ENCODE measurements around the gene SSH3.

SSH3 gene

DNA sequence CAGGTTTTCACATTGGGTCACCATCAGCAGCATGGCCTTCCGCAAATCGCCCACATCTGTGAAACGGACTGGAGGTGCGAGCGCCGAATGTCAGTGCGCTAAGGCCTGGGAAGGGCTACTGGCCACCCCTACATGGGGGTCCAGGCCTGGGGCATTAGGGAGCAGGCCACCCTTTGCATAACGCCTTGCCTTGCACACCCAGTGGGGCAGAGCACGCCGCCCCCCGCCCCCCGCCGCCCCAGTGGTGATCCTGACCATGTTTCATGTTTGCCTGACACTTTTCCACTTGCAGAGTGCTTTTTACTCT is 34.4 kb upstream of the SSH3 start:
- no peak for DNase-seq

DNA sequence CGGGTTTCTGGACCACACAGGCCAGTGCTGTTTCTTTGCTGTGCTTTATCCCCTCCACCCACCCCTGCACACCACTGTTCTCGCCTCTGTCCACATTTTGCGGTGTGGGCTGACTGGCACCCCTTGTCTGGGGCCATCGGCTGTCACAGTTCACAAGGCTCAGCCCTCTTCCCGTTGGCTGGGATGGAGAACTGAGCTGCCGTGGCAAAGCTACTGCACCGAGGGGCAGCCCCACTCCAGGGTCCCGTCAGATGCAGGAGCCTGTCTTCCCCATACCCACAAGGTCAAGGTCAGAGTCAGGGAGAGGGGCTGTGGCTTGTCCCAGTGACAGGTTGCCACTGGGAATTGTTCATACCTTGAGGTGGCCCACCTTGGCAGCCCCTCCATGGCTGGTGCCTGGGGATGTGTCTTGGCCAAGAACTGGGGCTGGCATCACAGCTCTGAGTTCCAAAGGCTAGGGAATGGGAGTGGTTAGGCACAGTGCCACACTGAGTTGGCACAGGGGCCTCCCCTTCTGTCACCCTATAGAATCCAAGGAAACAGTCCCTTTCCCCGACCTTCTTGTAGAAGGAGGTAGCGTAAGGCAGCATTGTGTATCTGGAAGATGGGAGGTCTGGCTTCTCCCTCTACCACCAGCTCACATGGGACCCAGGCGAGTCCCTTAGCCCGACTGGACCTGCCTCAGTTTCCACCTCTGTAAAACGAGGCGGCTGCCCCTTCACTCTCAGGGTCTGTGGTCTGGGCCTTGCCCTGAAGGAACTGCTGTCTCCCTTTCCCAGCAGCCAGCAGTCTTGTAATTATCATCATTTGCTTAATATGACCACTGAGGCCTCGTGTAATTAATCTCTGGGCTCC is 33.7 kb upstream of the SSH3 start:
- no peak for DNase-seq

DNA sequence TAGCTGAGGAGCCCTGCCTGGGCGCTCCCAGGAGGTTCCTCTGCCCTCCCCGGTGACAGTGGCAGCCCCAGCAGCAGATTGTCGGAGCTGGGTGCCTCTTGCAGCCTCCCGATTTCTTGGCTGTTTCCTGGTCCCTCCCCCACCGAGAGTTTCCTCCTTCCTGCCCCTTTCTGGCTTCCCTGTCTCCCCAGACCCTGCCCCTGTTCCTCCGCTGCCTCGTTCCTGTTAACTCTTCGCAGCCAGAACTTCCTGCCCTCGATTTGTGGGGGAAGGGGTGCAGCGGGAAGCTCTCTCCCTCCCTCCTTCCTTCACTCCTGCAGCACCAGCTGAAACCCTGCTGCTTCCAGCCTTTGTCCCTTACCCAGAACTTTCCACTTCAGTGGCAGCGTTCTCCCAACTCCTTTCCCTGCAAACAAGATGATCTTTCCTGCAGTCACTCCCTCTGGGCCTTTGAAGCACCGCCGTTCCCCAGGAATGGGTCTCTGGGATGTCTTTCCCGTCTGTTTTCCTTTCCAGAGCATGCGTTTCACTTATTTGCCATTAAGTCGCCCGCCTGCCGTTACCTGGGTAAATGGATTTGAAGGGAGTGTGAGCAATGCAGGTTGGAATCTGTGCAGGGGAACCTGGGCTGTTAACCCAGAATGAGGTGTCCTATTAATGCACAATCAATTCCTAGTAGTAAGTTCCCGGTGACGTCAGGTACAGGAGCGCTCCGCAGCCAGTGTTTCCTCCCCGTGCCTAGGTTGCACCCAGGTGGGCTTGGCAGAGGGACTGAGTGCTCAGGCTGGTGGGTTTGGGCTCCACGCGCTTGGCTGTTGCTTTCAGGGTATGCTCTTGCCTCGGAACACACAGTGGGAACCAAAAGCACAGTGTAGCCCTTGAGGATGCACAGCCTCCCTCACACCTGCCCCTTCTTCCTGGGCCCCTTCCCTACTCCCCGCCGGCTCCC is 32.8 kb upstream of the SSH3 start:
- DNase-seq, result no peak

DNA sequence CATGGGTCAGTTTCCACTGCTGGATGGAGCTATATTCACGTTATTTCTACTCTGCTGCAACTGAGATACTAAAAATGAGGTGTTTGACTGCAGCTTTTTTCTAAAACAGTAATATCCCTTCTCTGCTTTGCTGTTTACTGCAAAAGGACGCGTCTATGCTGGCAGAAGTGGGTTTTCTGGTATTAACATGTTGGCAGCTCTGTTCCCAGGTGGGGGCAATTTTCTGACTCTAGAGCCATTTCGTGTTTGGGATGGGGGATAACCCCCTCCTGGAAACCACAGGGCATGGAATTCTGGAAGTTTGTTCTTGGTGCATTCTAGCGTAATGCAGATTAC is 32.2 kb upstream of the SSH3 start:
- no peak for DNase-seq

DNA sequence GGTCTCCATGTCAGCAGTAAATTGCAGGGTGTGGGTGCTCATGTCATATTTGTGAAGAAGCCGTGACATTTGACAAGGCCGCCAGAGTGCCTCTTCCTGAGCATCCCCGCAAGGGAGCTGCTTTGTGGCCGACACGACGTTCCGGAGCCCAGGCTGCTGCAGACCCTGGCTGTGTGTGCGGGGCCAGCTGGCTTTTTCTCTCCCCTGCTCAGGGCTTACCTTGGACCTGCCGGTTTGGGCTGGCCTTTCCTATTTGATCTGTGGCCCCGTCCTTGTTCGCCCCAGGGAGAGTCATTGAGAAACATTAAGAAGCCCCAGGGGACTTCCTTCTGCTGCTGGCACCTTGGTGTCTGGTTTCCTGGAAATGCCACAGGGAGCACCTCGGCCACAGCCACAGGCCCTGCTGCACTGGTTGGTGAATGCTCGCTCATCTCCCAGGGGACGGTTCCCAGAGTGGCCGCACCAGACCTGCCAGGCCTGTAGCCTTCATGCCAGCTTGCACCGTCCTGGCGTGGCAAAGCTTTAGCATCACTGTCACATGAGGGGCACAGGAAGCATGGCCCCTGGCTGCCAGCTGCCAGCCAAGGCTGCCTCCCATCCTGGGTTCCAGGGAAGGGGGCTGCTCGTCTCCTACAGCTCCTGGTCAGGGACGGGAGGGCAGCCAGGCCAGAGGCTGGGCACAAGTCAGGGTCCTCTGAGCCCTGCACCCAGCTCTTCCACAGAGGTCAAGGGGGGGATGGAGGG is 31.6 kb upstream of the SSH3 start:
- no peak for DNase-seq

DNA sequence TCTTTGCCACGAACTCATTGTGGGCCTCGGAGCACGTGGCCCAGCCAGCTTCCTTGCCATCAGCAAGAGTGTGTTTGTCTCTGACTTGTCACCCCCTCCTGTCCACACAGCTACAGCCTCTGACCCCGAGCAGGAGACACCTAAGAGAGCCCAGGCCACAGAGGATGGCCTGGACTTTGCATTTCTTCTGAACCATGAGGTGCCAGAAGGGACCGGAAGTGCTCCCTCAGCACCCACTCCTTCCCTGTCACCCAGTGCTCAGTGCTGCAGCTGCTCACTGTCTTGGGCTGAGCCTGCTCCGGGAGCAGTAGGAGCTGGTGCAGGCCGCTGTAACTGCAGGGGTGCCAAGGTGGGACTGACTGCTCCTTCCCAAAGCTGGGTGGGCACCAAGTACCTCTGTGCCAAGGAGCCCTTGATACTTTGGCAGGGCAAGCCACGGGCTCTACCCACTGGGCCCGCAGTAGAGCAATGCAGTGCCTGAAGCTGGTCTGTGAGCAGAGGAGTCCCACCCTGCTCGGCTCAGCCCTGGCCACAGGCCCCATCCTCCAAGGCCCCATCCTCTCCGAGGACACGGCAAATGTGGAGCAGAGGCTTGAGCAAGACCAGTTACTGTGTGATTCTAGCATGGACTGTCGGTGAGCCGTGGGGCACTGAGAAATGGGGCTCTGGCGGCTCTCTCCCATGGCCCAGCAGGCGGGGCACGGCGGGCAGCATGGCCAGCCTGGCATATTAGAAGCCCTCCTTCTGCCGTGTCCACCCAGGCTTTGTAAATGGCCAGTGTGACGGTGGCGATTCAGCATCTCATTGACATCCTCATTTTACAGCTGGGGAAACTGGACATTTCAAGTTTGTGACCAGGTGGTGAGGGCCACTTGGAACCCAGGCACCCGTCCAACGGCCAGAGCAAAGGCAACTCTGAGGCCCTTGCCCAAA is 30.7 kb upstream of the SSH3 start:
- no peak for DNase-seq

DNA sequence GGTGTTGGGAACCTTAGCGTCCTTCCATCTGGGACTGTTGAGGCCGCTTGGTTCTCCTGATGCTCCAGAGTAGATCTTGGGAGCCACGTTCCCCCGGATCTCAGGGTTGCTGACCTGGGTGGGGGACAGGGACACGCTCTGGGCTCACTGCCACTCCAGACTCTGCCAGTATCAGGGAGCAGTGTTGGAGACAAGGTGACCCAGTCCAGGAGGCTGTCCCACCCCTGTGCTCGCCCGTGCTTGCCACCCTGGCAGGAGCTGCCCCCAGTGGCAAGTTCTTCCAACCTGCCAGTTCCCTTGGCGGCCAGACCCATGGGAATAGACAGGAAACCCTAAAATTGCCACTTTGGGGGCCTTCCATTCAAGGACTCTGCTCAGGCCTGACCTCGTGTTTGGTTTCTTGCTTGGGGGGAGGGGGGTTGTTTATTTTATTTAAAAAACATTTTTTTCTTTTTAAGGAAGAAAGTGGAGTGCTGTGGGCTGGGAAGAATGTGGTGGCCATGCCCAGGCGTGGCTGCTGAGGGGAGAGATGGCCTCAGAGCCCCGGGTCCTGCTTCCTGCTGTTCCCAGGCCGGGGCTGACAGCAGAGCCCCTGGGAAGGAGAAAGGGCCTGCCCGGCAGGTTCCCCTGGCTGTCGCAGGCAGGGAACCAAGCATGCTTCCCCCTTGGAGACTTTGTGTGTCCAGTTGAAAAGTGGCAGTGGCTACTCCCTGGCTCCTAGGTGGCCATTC is 29.9 kb upstream of the SSH3 start:
- DNase-seq, result no peak

DNA sequence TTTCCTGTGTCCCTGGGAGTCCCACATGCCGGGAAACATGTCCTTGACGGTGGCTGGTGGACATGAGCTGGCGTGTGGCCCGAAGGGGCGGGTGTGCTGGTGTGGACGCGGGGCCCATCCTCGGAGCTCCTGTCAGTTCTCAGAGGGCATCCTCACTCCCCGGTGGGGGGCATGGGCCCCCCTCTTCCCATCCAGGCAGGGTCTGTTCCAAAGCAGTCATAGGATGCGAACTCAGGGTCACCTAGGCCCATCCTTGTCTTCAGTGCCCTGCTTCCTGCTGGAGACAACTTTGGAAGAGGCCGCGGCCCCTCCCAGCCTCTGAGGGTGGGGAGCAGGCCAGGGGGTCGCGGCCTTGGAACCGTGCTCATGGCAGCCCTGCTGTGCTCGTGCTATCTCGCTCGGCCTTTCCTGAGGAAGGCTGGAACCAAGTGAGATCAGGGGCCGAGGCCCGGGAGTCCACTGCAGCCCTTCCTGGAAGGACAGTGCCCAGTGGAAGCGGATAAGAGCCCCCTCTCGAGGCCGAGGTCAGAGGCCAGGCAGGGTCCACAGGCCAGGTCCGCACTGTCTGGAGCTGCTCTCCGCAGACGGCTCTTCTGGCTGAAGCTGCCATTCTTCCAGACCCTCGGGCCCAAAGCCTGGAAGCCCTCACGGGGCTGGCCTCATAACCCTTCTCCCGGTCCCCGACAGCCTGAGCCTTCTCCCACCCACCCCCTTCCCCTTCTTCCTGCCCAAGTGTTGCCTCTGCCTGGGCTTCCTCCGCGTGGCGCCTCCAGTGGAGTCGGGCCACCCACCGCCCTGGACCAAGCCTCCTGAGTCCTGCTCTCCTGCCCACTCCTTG is 28.3 kb upstream of the SSH3 start:
- no peak for DNase-seq

DNA sequence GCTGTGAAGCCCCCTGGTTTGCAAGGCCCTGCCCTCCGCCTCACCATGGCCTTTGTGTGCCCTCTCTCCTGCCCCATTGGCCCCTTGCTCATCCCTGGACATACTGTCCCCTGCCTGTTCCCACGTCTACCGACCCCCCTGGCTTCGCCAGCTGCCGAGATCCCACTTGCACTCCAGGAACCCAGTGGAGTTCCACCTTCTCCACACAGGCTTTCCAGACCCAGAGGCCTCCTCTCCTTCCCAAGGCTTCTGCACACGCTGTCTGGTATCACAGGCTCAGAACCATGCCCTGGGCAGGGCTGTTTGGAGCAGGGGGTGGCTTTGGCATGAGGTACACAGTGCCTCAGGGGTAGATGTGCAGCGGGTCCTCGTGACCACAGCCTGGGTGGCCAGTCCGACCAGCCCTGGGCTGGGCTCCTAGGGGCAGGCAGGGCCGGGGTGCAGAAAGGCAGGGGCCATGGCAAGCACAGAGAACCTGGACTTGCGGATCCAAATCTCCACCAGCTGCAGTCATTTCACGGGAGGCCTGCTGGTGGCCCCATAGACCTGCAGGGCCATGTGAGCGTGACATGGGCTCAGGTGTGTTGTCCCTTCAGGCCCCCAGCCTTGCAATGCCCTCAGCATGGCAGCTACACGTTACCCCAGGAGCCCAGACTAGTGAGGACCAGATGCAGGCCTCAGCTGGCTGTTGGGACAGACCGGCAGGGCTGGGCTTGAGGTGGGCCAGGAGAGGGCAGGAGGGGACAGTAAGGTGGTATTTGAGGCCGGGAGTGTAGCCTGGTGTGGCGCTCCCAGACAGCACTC is 27.5 kb upstream of the SSH3 start:
- no peak for DNase-seq

DNA sequence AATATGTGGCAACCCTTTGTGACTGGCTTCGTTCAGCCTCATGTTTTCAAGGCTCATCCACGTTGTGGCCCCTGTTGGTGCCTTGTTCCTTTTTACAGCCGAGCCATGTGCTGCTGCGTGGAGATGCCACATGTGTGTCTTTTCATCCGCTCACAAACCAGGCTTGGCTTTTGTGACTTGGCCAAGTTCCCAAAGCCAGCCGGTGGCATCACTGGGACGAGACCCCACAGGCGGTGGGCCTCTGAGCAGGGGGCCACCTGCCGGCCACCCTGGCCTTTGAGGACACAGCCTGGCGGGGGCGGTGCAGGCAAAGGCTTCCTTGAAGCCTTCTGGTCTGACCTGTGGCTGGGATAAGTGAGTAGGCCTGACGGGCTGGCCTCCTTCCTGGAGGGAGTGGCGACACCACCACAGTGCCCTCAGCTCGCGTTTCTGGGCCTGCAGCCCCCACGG is 26.5 kb upstream of the SSH3 start:
- no peak for DNase-seq

DNA sequence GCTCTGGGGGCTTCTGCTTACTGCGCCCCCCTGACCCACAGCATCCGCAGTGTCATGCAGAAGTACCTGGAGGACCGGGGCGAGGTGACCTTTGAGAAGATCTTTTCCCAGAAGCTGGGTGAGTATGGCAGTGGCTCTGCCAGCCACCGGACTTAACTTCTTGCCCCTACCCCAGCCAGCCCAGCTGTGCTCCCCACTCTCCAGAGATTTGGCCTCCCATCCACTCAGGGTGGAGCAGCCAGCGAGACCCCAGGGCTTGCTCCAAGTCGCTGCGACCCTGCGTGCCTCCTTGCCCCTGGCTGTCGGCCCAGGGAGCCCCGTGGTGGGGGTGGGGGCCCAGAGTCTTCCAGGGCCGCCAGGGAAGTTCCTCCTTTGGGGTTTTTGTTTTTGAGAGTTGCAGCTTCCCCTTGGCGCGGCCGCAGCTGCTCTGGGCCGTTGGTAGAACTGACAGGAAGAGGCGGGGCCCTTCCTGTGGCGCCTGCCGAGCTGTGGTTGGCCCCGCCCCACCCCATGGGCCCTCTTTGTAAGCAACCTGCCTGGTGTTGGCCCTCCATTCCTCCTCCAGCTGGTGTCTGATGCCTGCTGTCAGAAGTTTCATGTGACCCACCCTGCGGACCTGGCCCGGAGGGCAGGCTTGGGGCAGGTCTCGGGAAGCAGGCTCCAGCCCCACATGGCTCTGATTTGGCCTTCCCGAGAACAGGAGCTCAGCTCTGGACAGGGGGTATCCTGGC is 25.9 kb upstream of the SSH3 start:
- peak; percentile 90 for DNase-seq

DNA sequence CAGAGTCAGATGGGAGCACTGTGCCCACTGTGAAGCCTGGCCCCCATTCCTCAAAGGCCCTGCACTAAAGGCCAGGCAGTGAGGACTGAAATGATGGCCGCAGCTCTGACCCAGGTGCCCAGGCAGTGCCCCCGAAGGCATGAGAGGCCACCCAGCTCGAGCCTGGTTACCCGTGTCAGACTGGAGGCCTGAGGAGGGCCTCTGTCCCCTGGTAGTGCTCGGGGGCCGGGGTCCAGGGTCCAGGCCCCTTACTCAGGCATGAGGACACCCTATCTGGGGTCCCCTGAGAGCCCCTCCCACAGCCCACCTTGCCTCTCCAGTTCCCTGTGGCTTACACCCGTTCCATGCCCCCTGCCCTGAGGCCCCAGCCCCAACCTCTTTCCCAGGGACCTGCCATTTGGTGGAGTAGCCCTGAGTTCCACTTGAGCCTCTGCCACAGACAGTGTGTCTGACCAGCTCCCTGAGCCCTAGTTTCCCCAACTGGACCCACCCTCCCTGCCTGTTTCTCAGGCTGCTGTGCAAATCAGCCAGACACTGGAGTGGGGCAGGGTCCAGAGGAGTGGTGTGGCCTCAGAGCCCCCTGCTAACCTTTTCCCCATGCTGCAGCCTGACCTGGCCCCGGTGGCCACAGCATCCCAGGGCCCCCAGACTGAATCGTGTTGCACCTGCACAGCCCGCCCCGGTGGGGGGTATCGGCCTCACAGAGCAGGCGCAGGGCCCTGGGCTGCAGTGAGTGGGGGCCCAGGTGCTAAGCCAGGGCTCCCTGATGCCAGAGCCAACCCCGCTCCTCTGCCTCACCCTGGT is 25.0 kb upstream of the SSH3 start:
- no peak for DNase-seq

DNA sequence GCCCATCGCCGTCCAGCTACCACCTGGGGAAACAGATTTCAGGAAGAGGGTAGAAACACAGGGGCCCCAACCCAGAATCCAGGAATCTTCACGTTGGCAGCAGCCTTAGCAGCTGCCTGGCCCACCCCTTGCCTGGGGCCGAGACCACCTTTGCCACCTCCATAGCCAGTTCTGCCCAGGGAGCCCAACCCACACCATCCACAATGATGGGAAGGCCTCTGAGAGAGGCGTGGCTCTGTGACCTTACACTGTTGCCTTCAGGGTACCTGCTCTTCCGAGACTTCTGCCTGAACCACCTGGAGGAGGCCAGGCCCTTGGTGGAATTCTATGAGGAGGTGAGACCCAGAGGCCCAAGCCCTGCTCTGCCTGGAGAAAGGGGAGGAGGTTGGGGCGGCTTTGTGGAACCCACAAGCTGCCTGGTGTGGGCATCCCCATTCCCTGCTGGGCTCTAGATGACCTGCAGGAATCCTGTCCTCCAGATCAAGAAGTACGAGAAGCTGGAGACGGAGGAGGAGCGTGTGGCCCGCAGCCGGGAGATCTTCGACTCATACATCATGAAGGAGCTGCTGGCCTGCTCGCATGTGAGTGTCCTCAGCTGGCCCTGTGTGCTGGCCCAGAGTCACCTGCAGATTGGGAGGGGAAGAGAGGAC is 24.3 kb upstream of the SSH3 start:
- DNase-seq, result no peak

DNA sequence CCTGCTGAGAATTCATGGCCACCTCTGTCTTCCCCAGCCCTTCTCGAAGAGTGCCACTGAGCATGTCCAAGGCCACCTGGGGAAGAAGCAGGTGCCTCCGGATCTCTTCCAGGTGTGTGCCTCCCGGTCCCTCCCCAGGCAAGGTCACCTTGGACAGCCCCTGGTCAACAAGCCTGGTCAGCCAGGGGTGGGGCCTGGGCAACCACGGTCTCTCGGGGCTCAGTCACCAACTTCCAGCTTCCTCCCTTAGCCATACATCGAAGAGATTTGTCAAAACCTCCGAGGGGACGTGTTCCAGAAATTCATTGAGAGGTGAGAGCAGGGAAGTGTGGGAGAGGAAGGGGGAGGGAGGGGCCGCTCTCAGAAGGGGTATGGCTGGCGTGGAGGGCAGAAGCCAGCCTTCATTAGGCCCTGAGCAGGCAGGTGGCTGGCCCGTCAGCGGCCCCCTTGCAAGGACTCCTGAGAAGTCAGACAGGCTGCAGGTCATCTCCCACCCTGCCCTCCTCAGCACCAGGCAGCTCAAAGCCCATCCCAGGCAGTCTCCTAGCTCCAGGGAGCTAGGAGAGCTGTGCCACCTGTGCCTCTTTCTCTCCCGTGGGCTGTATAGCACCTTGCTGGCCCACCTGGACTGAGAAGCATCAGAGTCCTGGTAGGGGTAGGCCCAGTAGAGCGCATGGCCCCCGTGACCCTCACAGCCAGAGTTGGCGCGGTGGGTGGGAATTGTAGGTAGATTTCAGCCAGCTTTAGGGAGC is 23.6 kb upstream of the SSH3 start:
- no peak for DNase-seq

DNA sequence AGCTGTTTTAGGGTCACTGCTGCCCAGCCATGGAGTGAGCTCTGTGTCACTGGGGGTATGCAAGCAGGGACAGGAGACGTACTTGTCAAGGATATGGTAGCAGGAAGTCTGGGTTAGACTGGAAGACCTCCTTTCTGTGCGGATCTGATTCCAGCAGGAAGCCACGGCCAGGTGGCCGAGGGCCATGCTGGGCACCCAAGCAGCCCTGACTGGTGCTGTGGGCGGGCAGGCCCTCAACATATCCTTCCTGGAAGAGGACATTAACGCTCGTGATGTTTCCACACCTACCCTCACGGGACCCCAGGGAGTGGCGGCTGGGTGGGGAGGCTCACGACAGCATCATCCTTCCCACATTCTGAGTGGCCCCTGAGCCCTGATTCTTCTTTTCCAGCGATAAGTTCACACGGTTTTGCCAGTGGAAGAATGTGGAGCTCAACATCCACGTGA is 23.0 kb upstream of the SSH3 start:
- DNase-seq, result no peak

DNA sequence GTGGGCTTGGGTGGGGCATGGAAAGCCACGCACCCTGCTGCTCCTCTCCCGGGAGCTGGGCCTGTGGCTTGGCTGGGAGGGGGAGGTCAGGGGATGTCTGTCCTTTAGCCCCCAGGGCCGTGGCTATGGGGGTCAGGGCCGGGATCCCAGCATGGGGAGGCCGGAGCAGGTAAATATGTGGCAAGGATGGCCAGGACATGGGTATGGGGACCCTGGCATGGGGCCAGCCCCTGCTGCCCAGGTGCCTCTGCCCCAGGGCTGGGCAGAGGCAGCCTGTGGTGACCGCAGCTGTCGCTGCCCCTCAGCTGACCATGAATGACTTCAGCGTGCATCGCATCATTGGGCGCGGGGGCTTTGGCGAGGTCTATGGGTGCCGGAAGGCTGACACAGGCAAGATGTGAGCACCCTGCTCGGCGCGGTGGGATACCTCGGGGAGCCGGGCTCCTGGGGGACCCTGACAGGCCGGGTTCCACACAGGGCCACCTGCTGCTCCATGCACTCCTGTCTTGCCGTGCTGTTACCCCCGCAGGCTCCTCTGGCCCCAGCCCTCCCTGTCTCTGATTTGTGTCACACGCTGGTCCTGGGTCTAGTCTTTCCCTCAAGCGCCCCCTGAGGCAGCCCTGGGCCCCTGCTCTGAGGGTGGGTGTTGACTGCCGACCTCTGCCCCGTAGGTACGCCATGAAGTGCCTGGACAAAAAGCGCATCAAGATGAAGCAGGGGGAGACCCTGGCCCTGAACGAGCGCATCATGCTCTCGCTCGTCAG is 22.4 kb upstream of the SSH3 start:
- DNase-seq, result no peak

Data from NCI-H510A treated with DMSO at 0.1 percent for 48 hours (cell line).